ENCODE results near the gene GET4.

Gene GET4

DNA sequence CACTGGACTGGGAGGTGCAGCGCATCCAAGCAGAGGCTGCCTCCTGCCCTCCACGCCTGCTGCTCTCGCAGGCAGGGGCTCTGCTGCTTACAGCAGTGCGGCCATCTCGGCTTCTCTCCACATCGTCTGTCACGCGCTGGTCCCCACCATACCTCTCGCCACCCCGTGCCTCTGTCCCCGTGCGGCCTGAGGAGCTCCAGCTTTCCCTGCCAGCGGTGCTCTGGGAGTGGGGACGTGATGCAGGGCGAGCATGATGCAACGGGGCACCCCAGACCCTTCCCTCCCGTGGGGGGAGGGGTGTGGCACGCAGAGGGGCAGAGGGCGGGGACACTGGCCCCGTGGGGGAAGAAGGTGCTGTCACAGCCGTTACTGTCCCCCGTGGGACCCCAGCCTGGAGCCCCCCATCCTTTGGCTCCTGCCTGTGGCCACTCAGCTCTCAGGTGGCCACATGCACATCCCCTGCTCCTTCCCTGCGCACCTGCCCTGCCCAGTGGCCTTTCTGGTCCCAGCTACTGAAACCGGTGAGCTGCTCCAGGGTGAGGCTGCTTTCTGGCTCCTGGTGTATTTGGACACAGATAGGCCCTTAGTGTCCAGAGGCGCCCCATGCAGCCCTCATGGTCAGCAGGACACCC lies 9.0 kb downstream of the GET4 start:
- DNase-seq = no peak

DNA sequence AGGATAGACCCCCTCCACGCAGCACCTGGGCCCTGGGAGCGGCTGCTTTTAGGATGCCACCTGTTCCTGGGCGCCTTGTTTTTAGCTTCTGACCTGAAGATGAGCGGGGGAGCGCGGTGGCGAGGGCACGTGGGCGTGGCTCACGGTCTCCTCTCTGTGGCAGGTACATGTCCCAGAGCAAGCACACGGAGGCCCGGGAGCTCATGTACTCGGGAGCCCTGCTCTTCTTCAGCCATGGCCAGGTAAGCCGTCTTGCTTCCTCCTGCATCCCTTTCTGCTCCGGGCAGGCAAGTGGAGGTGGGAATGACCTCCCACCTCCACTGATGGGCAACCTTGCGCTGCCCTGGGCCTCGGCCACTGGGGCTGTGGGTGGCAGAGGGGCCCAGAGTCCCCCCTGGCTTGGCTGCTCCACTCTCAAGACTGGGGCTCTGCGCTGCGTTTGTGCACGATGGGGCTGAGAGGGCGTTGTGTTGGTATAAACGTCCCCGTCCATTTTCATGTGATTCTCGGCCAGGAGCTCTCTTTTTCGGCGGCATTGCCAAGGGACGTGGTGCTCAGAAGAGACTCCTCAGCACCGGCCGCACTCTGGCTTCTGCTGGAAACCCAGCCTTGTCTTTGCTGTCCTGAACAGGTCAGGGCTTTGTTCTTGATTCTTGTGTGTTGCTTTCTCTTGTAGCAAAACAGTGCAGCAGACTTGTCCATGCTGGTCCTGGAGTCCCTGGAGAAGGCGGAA lies 9.7 kb downstream of the GET4 start:
- no peak for DNase-seq

DNA sequence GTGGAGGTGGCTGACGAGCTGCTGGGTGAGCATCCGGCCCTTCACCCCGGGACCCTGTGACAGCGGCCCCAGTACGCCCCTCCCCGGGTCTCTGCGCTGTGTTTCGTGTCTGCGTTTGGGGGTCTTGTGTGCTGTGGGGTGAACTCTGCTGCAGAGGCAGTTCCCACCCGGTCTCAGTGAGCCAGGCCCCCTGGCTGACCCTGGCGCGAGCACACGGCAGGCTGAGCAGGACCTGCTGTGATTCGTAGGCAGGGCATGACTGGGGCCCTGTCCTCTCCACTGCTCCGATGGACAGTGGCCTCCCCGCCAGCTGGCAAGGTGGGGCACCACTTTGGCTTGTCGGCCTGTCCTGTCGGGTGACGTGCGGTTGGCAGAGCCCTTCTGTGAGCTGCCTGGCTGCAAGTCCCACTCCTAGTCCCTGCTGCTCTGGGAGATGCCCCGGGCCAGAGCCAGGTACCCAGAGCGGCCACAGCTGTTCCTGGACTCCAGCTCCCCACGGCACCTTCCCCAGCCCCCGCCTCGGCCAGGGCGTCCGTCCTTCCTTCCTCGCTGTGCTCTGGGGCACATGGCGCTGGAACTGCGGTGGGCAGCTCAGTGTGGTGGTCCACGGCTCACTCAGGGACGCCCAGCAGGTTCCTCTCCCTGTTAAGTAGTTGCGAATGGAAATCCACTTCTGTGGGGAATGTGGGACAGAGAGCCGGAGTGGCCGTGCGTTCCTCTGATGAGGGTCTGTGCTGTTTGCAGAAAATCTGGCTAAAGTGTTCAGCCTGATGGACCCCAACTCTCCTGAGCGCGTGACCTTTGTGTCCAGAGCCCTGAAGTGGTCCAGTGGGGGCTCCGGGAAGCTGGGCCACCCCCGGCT lies 10.5 kb downstream of the GET4 start:
- no peak for DNase-seq

DNA sequence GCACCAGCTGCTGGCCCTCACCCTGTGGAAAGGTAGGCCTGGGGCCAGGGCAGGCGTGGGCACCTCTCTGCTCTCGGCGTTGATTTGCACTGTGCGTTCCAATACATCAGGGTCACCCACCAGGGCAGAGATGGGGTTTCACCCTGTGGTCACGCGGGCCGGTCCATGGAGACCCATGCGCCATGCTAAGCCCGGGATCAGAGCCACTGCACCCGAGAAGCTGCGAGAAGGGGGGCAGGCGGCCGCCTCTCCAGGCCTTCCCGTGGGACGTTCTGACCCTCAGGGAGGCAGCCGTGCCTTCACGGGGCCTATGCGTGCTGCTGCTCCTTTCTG lies 11.1 kb downstream of the GET4 start:
- no peak for DNase-seq

DNA sequence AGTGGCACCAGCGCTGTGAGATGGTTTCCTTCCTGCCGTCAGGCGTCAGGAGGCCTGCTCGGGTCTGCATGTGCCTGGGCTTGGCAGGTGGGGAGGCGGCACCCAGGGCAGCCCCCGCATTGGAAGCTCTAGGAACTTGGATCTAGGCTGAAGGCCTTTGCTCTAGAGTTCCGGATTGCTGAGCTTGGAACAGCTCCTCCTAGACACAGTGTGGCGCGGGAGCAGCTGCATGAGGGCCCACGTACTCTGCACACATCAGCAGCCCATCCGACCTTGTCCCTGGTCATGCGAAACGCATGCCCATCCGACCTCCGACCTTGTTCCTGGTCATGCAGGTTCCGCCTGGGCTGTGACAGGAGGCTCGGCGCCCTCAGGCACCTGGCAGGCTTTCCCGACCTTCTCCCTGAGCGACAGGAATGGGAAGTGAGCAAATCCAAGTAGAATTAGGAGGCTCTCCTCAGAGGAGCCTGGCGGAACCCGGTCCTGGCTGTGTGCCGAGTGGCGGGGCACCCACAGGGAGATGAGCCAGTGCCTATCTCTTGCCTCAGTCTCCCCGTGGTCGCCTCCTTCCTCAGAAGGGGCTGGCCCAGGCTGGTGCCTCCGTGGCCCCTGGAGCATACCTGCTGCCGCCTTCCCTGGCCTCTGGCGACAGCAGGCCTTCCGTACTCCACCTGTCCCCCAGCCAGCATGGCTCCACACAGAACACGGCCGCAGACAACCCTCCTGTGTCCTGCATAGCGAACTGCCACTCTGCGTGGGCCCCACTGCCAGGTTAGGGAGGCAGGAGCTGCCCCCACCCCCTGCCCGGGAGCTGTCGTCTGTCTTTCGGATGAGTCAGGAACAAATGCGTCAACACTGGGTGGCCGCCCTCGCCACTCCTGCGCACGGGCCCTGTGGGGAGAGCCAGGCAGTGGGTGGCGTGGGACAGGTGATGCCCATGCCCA lies 12.0 kb downstream of the GET4 start:
- DNase-seq = peak in 22 of 56 donors; percentile 18 to 82 (median 42)

DNA sequence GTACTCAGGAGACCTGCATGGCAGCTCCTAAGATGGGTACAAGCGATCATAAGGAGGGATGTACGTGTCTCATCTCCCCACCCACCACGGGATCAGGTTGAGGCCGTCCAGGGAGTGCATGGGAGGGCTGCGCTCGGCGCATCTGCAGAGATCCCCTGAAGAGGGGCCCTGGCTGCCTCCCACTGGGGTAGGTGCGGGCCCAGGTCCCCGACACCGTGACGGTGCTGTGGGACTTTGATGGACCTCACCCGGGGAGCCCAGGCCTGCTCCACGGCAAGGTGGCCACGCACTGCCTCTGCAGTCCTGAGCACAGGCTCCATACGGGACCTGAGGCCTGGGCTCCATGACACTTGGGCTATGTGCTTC lies 12.7 kb downstream of the GET4 start:
- DNase-seq = no peak

DNA sequence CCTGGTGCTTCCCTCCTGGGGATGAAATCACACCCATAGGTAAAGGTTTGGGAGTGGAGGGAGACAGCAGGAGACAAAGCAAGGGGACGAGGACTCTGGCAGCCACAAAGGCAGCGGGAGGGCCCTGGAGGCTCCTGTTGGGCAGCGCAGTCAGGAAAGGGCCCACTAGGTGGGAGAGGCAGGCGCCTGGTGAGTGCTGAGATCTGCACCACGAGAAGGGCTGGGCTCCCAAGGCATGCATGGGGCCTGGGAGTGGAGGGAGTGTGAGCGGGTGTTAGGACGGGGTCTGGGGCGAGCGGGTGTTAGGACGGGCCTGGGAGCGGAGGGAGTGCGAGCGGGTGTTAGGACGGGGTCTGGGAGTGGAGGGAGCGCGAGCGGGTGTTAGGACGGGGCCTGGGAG lies 13.0 kb downstream of the GET4 start:
- DNase-seq = no peak

DNA sequence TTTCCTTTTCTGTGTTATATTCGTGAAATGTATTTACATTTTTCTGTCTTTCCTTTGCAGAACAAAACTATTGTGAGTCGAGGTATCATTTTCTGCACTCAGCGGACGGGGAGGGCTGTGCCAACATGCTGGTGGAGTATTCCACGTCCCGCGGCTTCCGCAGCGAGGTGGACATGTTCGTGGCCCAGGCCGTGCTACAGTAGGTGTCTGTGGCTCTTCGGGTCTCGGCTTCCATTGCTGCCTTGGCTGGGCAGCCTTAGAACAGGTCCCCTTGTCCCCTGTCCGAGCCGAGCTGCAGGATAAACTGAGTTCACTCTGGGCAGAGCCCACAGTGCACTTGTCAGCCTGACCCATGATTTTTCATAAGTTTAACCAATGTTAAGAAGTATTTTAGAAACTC lies 14.5 kb downstream of the GET4 start:
- DNase-seq = no peak

DNA sequence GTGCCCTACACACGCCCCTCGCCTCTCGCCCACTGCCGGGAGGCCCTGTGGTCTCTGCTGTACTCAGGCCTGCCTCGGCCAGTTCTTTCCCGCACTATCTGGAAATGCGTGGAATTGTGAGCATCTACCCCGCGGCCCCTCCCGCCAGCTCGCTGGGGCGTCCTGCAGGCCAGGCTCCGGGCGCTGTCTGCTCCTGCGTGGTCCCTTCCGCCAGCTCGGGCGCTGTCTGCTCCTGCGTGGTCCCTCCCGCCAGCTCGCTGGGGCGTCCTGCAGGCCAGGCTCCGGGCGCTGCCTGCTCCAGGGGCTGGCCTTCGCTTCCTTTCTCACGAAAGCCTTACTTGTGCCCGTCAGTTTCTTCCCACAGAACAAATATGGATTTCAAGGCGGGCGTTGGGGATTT lies 14.9 kb downstream of the GET4 start:
- DNase-seq = no peak

DNA sequence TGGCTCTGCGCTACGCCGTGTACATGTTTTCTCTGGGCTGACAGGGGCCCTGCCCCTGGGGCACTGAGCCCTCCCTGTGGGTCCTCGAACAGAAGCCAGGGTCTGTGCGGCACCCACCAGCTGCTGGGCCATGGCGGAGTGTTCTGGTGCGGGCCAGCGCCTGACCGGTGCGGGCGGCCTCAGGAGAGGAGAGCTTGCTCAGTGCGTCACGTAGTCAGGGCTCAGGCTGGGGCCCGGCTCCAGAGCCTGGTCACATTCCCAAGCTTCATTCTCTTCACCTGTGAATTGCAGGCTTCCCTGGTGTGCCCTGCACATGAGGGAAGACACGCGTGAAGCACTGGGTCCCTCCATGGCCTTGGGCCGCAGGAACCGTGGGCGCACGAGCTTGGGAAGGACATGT lies 15.5 kb downstream of the GET4 start:
- DNase-seq = no peak

DNA sequence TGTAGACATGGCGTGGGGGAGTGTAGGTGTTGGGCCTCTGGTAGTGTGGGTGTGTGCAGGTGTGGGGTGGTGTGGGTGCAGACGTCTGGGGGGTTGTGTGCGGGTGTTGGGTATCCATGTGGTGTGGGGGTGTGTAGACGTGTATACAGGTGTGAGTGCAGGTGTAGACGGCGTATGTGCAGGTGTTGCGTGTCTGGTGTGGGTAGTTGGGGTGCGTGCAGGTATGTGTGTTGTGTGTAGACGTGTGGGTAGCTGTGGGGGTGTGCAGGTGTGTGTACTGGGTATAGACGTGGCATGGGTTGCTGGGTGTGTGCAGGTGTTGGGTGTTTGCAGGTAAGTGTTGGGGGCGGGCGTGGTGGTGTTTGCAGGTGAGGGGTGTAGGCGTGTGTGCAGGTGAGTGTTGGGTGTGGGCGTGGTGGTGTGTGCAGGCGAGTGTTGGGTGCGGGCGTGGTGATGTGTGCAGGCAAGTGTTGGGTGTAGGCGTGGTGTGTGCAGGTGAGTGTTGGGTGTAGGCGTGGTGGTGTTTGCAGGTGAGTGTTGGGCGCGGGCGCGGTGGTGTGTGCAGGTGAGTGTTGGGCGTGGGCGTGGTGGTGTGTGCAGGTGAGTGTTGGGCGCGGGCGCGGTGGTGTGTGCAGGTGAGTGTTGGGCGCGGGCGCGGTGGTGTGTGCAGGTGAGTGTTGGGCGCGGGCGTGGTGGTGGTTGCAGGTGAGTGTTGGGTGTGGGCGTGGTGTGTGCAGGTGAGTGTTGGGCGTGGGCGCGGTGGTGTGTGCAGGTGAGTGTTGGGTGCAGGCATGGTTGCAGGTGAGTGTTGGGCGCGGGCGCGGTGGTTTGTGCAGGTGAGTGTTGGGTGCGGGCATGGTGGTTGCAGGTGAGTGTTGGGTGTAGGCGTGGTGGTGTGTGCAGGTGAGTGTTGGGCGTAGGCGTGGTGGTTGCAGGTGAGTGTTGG lies 16.6 kb downstream of the GET4 start:
- DNase-seq = no peak

DNA sequence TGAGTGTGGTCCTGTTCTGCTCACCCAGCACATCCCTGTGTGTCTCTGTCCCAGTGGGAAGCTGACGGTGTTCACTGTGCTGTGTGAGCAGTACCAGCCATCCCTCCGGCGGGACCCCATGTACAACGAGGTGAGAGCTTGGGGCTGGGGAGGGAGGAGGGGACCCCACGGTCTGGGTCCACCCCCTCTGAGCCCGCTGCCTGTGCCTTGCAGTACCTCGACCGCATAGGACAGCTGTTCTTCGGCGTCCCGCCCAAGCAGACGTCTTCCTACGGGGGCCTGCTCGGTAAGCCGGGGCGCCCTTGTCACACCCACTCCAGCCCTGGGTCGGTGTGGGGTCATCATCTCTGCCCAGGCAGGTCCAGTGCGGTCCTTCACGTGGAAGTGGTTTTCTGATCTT lies 17.3 kb downstream of the GET4 start:
- DNase-seq = no peak

DNA sequence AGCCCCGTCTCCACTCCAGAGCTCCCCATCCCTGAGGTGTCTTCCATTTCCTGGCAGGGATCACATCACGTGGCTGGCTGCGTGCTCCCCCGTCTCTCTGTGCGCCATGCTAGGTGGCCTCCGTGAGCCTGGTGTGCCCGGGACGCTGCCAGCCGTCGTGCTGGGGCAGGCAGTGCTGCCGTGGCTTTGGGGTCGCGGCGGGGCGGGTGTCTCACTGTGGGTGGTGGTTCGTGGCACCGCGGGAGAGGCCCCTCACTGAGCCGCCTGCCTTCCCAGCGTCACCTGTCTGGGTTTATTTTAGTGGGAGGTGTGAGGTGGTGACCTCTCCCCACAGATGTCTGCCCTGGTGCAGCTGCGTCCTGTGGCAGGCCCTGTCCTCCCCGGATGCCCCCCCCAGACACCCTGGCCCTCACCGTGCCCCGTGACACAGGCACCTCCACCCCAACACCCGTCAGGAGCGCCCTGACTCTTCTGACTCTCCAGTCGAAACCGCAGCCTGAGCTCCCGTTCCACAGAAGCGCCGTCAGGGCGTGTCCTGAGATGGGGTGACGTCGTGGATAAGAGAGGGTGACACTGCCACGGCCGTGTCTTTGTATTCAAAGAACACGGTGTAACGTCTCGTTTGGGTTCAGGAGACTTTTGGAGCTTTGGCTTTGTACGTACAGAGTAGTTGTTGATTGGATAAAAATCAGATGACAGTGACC lies 18.0 kb downstream of the GET4 start:
- peak in 1 of 56 donors; percentile 22 for DNase-seq

DNA sequence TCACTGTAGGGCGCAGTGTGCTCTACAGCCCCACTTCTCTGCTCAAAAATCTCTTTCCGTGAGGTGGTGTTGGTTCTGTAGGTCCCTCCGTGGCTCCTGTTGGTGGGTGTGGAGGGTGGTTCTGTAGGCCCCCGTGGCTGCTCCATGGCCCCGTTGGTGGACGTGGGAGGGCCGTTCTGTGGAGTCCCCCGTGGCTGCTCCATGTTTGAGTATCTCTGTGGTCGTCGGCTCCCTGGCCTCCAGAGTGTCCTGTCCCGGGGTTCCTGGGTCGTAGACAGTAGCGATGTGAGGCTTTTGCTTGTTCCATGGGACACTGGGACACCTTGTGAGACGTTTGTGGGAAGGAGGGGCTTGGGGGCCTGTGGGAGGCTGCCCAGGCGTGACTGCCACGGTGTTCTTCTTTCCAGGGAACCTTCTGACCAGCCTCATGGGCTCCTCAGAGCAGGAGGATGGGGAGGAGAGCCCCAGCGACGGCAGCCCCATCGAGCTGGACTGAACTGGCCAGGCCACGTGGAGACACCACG lies 18.6 kb downstream of the GET4 start:
- no peak for DNase-seq

DNA sequence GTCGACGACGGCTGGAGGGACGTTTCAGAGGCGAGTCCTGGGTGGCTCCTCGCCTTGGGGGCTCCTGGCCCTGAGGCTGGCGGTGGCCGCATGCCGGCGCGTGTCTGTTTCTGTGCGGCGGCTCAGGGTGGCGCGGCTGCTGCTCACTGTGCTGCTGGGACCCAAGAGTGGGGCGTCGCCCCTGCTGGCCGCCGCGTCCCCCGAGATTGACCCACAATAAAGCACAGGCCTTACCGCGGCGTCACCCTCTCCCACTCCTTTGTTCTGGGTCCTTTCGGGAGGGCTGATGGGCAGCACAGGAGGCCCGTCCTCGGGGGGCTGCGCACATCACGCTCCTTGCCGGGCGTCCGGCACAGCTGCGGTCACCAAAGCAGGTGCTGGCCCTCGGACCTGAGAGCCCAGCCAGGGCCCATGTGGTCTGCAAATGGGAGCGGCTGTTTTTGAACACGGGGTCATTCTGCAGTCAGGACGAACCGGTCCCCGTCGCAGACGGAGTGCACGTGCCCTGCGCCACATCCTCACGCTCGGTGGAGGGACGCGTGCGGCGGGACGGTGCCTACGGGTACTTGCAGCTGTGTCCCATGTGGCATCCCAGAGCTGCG lies 19.2 kb downstream of the GET4 start:
- no peak for DNase-seq

DNA sequence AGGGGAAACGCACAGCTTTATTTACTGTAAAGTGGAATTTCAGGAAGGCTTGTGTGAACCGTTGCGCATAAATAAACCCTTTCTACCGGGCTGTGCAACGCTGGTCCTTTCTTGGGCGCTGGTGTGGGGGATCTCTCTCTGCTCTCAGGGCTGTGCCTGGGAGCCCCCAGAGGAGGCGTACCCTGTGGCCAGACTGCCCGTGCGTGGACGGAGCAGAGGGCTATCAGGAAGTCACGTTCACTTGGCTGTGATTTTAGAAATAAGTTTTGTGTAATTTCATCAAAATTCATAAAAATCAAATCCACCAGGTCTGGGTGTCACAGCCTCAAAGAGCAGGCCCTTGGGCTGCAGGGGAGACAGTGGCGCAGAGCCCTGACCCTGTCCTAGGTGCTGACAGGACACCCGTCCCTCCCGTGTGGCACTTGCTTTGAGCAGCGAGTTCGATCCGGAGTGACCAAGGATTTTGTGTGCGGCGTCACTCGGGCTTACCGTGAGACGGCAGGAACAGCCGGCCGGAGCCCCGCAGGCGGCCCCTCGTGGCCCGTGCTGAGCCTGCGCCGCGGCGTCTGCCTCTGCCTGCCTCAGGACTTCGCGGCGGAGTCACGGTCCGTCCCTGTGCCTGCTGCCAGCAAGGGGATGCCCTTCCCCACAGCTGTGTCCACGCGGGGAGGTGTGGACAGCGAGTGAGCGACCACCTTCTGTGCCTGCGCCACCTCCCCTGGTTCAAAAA lies 20.2 kb downstream of the GET4 start:
- DNase-seq = no peak

DNA sequence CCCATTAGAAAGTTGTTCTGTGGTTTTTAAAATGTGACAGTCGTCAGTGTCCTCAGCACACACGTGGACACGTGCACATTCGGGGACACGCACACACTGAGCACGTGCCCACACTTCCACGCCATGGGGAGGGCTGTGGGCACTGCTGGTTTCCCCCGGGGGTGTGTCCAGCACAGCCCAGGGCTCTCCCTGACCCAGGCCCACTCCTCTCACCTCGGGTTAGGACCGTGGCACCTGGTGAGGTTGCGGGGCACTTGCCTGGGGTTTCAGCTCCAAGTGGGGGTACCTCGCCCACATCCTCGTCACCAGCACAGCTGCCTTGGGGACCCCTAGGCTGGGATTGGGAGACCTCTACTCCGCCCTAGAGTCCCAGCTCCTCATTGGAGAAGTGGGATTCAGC lies 20.7 kb downstream of the GET4 start:
- DNase-seq = no peak

DNA sequence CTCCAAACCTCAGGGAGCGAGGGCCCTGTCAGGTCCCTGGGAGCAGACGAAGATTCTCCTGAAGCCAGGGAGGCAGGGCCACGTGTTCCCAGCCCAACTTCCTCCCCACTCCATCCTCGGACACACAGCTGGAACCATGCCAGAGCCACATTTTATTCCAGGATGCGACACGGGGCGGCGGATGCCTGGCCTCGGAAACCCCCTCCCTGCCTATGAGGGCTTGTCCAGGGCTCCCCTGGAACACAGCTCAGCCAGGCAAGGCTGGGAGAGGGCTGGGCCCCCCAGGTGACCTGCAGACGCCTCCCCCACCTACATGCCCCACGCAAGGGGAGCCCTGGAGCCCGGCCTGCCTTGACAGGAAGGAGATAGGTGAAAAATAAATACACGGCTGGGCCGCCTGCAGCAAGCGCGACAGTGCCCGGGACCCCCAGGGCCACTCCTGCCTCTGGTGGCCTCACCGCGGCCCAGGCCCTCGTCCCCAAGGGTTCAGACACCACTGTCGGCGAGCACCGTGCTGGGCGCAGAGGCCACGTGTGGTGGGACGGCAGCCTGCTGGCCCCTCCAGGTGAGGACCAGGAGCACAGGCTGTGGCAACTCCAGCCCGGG lies 21.5 kb downstream of the GET4 start:
- DNase-seq = no peak

All from nucleus accumbens (tissue), 56 donors.